IMR-90 (cell line): ENCODE results near the gene SIPA1L3. TPM values are rescaled to one million over a fixed set of nuclear protein-coding genes. Genes with fewer than 3 reads are reported as not detected.
A peak's percentile ranks its signal among the peaks of the same experiment; 100 is the strongest.

Experiments used
- ATAC-seq: fragments of 200-7000 bp; cut with Tn5 transposase; 2 replicates; pipeline ENCODE4 v1.9.1; 2020; ENCODE audit warnings: low read depth, mild to moderate bottlenecking, moderate library complexity
- BruUV-seq: library from RNA; stranded (reverse); fragments of 400-500 nt; replicated peaks from 2 replicates; lab custom pipeline; 2021; lab: Mats Ljungman, UMichigan
- CTCF ChIA-PET: fragments of 300-600 bp; formaldehyde crosslinking; extraction: SDS; loops from one replicate; lab custom pipeline; 2021; ENCODE audit warnings: antibody characterized with exemption; lab: Yijun Ruan, JAX
- POLR2A ChIA-PET: fragments of 300-600 bp; sonication (Branson Sonifier 250); formaldehyde crosslinking; loops from one replicate; lab custom pipeline; 2022; ENCODE audit warnings: antibody characterized with exemption; ENCODE audit not compliant: unreplicated experiment; lab: Charles Lee
- DNase-seq: peaks from one replicate; pipeline ENCODE4 v3.0.0; 2013
- H2AFZ ChIP-seq: replicated peaks from 2 replicates; pipeline ENCODE3; 2013; ENCODE audit warnings: low read length, mild to moderate bottlenecking; ENCODE audit not compliant: poor library complexity
- H2AK5ac ChIP-seq: 2 replicates; pipeline ENCODE4 v1.6.1; 2013; ENCODE audit warnings: low read depth, low read length, inconsistent platforms
- H2AK9ac ChIP-seq: replicated peaks from 2 replicates; pipeline ENCODE3; 2013; ENCODE audit warnings: mild to moderate bottlenecking, low read depth, low read length, moderate library complexity; ENCODE audit not compliant: poor library complexity
- H2BK120ac ChIP-seq: 2 replicates; pipeline ENCODE4 v1.6.1; 2013; ENCODE audit warnings: low read depth, low read length, inconsistent platforms
- H2BK15ac ChIP-seq: 3 replicates; pipeline ENCODE4 v1.6.1; 2013; ENCODE audit warnings: low read depth, low read length, inconsistent platforms
- H2BK20ac ChIP-seq: 2 replicates; pipeline ENCODE4 v1.6.1; 2013; ENCODE audit warnings: low read depth, mild to moderate bottlenecking, inconsistent platforms, low read length, moderate library complexity
- H2BK5ac ChIP-seq: 2 replicates; pipeline ENCODE4 v1.6.1; 2013; ENCODE audit warnings: mild to moderate bottlenecking, low read depth, low read length, inconsistent platforms; ENCODE audit not compliant: poor library complexity, severe bottlenecking
- H3K14ac ChIP-seq: replicated peaks from 2 replicates; pipeline ENCODE4 v1.6.1; 2013; ENCODE audit warnings: low read depth, low read length, inconsistent platforms
- H3K18ac ChIP-seq: 2 replicates; pipeline ENCODE4 v1.6.1; 2013; ENCODE audit warnings: low read depth, low read length, control low read depth
- H3K23ac ChIP-seq: 2 replicates; pipeline ENCODE4 v1.6.1; 2013; ENCODE audit warnings: low read depth, low read length, inconsistent platforms
- H3K27ac ChIP-seq: 2 replicates; pipeline ENCODE4 v1.5.1; 2013; ENCODE audit warnings: mild to moderate bottlenecking, control low read depth, low read length; ENCODE audit not compliant: insufficient read depth
- H3K27me3 ChIP-seq: 2 replicates; pipeline ENCODE4 v1.6.1; 2013; ENCODE audit warnings: low read length; ENCODE audit not compliant: control insufficient read depth, insufficient read depth
- H3K36me3 ChIP-seq: 2 replicates; pipeline ENCODE4 v1.6.1; 2013; ENCODE audit warnings: low read length, mixed read lengths; ENCODE audit not compliant: control insufficient read depth, insufficient read depth
- H3K4ac ChIP-seq: 2 replicates; pipeline ENCODE4 v1.6.1; 2013; ENCODE audit warnings: low read depth, low read length, inconsistent platforms
- H3K4me1 ChIP-seq: 2 replicates; pipeline ENCODE4 v1.6.1; 2013; ENCODE audit warnings: low read length, mixed read lengths; ENCODE audit not compliant: control insufficient read depth, insufficient read depth
- H3K4me2 ChIP-seq: 2 replicates; pipeline ENCODE4 v1.6.1; 2013; ENCODE audit warnings: low read depth, mild to moderate bottlenecking, control low read depth, low read length, moderate library complexity
- H3K4me3 ChIP-seq: 2 replicates; pipeline ENCODE4 v1.5.1; 2013; ENCODE audit warnings: low read depth, mild to moderate bottlenecking, control low read depth, low read length, moderate library complexity; ENCODE audit not compliant: insufficient read depth
- H3K56ac ChIP-seq: 2 replicates; pipeline ENCODE4 v1.6.1; 2013; ENCODE audit warnings: low read length, inconsistent platforms; ENCODE audit not compliant: insufficient read depth; ENCODE audit errors: extremely low read depth
- H3K79me1 ChIP-seq, 2 experiments: 2 replicates each; pipeline ENCODE4 v1.6.1; 2013; ENCODE audit warnings: low read length in 2 of 2, inconsistent platforms in 1 of 2, low read depth in 1 of 2
- H3K9ac ChIP-seq: 2 replicates; pipeline ENCODE4 v1.6.1; 2013; ENCODE audit warnings: low read depth, low read length, control low read depth
- H3K9me1 ChIP-seq: 2 replicates; pipeline ENCODE4 v1.6.1; 2013; ENCODE audit warnings: low read length, inconsistent platforms; ENCODE audit not compliant: insufficient read depth
- H3K9me3 ChIP-seq: 2 replicates; pipeline ENCODE4 v1.6.1; 2013; ENCODE audit warnings: low read length; ENCODE audit not compliant: control insufficient read depth, insufficient read depth
- H4K20me1 ChIP-seq: 2 replicates; pipeline ENCODE4 v1.6.1; 2013; ENCODE audit warnings: low read length, inconsistent platforms; ENCODE audit not compliant: insufficient read depth
- H4K5ac ChIP-seq: 2 replicates; pipeline ENCODE4 v1.6.1; 2013; ENCODE audit warnings: mild to moderate bottlenecking, low read depth, low read length, control low read depth
- H4K8ac ChIP-seq, 2 experiments: 2 replicates each; pipeline ENCODE4 v1.6.1; 2013; ENCODE audit warnings: low read depth in 2 of 2, low read length in 2 of 2, control low read depth in 1 of 2, inconsistent platforms in 1 of 2
- H4K91ac ChIP-seq: 2 replicates; pipeline ENCODE4 v1.6.1; 2013; ENCODE audit warnings: low read depth, low read length, inconsistent platforms; ENCODE audit not compliant: insufficient read depth
- BHLHE40 ChIP-seq: fragments of 150-350 bp; IDR thresholded peaks from 2 replicates; pipeline ENCODE4 v1.6.1; 2016; ENCODE audit warnings: mild to moderate bottlenecking, low read depth, low read length
- CEBPB ChIP-seq: IDR thresholded peaks from 2 replicates; pipeline ENCODE4 v1.6.1; 2012; ENCODE audit warnings: low read depth, low read length, improper control_type of control experiment
- CTCF ChIP-seq: conservative IDR thresholded peaks from 2 replicates; pipeline ENCODE4 v1.5.1; 2012; ENCODE audit warnings: mild to moderate bottlenecking, low read depth, low read length, improper control_type of control experiment
- ELK1 ChIP-seq: fragments of 150-350 bp; IDR thresholded peaks from 2 replicates; pipeline ENCODE4 v1.6.1; 2016; ENCODE audit warnings: low read depth, mild to moderate bottlenecking, low read length, moderate library complexity, borderline replicate concordance
- FOS ChIP-seq: fragments of 150-350 bp; IDR thresholded peaks from 2 replicates; pipeline ENCODE4 v1.6.1; 2016; ENCODE audit warnings: low read depth, low read length
- MAFK ChIP-seq: IDR thresholded peaks from 2 replicates; pipeline ENCODE4 v1.6.1; 2012; ENCODE audit warnings: low read depth, low read length, improper control_type of control experiment
- MAZ ChIP-seq: IDR thresholded peaks from 2 replicates; pipeline ENCODE4 v1.6.1; 2012; ENCODE audit warnings: low read depth, mild to moderate bottlenecking, low read length, improper control_type of control experiment, moderate library complexity, borderline replicate concordance
- MXI1 ChIP-seq: IDR thresholded peaks from 2 replicates; pipeline ENCODE4 v1.6.1; 2012; ENCODE audit warnings: low read depth, mild to moderate bottlenecking, low read length, moderate library complexity, borderline replicate concordance
- NFE2L2 ChIP-seq: fragments of 150-350 bp; IDR thresholded peaks from 2 replicates; pipeline ENCODE4 v1.6.1; 2016; ENCODE audit warnings: low read depth, mild to moderate bottlenecking, low read length
- POLR2A ChIP-seq: IDR thresholded peaks from 2 replicates; pipeline ENCODE4 v1.6.1; 2012; ENCODE audit warnings: mild to moderate bottlenecking, low read depth, low read length
- RAD21 ChIP-seq: IDR thresholded peaks from 2 replicates; pipeline ENCODE4 v1.6.1; 2012; ENCODE audit warnings: low read length, improper control_type of control experiment
- RCOR1 ChIP-seq: IDR thresholded peaks from 2 replicates; pipeline ENCODE4 v1.6.1; 2012; ENCODE audit warnings: mild to moderate bottlenecking, low read length, improper control_type of control experiment; ENCODE audit not compliant: insufficient replicate concordance
- RFX5 ChIP-seq: IDR thresholded peaks from 2 replicates; pipeline ENCODE4 v1.8.0; 2012; ENCODE audit warnings: low read depth, mild to moderate bottlenecking, low read length, moderate library complexity
- SMC3 ChIP-seq: fragments of 150-350 bp; IDR thresholded peaks from 2 replicates; pipeline ENCODE4 v1.6.1; 2016; ENCODE audit warnings: low read depth, mild to moderate bottlenecking, antibody characterized with exemption, low read length, moderate library complexity
- USF2 ChIP-seq: fragments of 150-350 bp; IDR thresholded peaks from 2 replicates; pipeline ENCODE4 v1.6.1; 2017; ENCODE audit warnings: mild to moderate bottlenecking, antibody characterized with exemption, low read length, low read depth
- WGBS, 2 experiments: methylation state at CpG; one replicate each; pipeline versions ENCODE4 v1.1.5 to v1.1.7; 2013; ENCODE audit warnings: missing lambda C conversion rate in 2 of 2; ENCODE audit not compliant: insufficient read length in 1 of 2; ENCODE audit errors: extremely low coverage in 2 of 2; 5-methylcytosine and 5-hydroxymethylcytosine counted together
- dilution Hi-C: fragments of 300-500 bp; cut with HindIII; formaldehyde crosslinking; loops from one replicate; pipeline ENCODE4 v1.14.3; 2018; ENCODE audit warnings: low sequenced_read_pairs; ENCODE audit not compliant: unreplicated experiment
- in situ Hi-C: fragments of 300-500 bp; cut with MboI; formaldehyde crosslinking; loops from 3 replicates; pipeline ENCODE4 v1.14.3; 2019; ENCODE audit warnings: low sequenced_read_pairs, inconsistent platforms, mixed read lengths
- intact Hi-C: fragments of 100-400 bp; cut with micrococcal nuclease; formaldehyde crosslinking; loops from 2 replicates; pipeline ENCODE4 v1.10.0; 2022
- polyA plus RNA-seq, 3 experiments: library from polyadenylated mRNA; depleted of rRNA; stranded (reverse); fragments of >200 nt; gene quantifications; 2 replicates each; pipeline ENCODE4 v1.2.3, GENCODE V29; 2012; ENCODE audit warnings: low replicate concordance in 1 of 3
- total RNA-seq: library from RNA; depleted of rRNA; stranded (reverse); fragments of >200 nt; gene quantifications from 2 replicates; pipeline ENCODE4 v1.2.3, GENCODE V29; 2012

Gene SIPA1L3
- total and polyA plus RNA-seq, 2 of the 4 experiments (the other 2 are of a cell fraction) = 4.1 to 9.4 TPM

GRCh38 chr19:37991176-37991835, 84.3 kb downstream of the SIPA1L3 start:
- Histone ChIP-seq H3K9me1 (peaks cover 32% of the 10 kb centered on the region), H2BK5ac (peak overlapping the region; percentile 18), H2AK9ac (peak overlapping the region; percentile 84), H4K5ac (peak overlapping the region; percentile 10; the same call in 1 of the 2 replicates), H2BK15ac (no peak overlapping the region; the same call in 2 of the 3 replicates), H2AFZ (peak overlapping the region; percentile 60), H3K4me1 (peaks cover 16% of the 10 kb centered on the region), H3K79me1 (peaks cover 53 to 96% of the 10 kb centered on the region in 2 experiments), H3K36me3 (no peaks in the 10 kb centered on the region), H3K27me3 (no peaks in the 10 kb centered on the region), H3K9ac (no peak overlapping the region), H4K91ac (no peak overlapping the region), H2AK5ac (peak overlapping the region; percentile 75; the same call in 1 of the 2 replicates), H4K20me1 (no peaks in the 10 kb centered on the region), H3K4me2 (no peak overlapping the region), H4K8ac (peak overlapping the region in 1 of 2 experiments; percentile 65; a peak in 2 of 4 replicates), H3K27ac (no peak overlapping the region), H3K14ac (peak overlapping the region; percentile 25; the same call in 1 of the 2 replicates), H3K9me3 (no peaks in the 10 kb centered on the region), H3K4me3 (no peak overlapping the region), H3K23ac (no peak overlapping the region; the same call in 1 of the 2 replicates), H3K56ac (no peak overlapping the region), H2BK120ac (peak overlapping the region; percentile 55; the same call in 1 of the 2 replicates), H2BK20ac (peak overlapping the region; percentile 59; the same call in 1 of the 2 replicates), H3K18ac (peak overlapping the region; percentile 4; the same call in 1 of the 2 replicates), H3K4ac (peak overlapping the region; percentile 50; the same call in 1 of the 2 replicates)
- no TSS peak for BruUV-seq
- intact Hi-C loops = no loop called here
- no peak for DNase-seq
- whole genome bisulfite sequencing, 2 experiments = 93% methylated on average over 5 of the region's 10 CpGs; no CpG with 5 or more reads in 1 of the 2 experiments
- CTCF ChIA-PET = no interaction called here
- dilution Hi-C loops = no loop called here
- POLR2A ChIA-PET = no interaction called here
- ATAC-seq = peak; percentile 8; the same call in 1 of the 2 replicates
- in situ Hi-C loops = no loop called here
- TF ChIP-seq MAZ (no peak), BHLHE40 (no peak), CEBPB (no peak), ELK1 (no peak), NFE2L2 (no peak), POLR2A (no peak), MXI1 (no peak), FOS (no peak), RAD21 (no peak), RCOR1 (no peak), CTCF (no peak), MAFK (no peak), RFX5 (no peak), USF2 (no peak), SMC3 (no peak)
